Astrocyte of the cerebellum (primary cell): ENCODE measurements around the gene ITGAD.

Experiments
- DNase-seq: peaks from one replicate; pipeline ENCODE4 v3.0.0-alpha.2; 2011; ENCODE audit warnings: low read depth
- H3K4me3 ChIP-seq: 2 replicates; pipeline ENCODE4 v1.5.1; 2011; ENCODE audit warnings: mild to moderate bottlenecking, low read depth, low read length, moderate library complexity
- CTCF ChIP-seq: IDR thresholded peaks from 2 replicates; pipeline ENCODE4 v1.5.1; 2012; ENCODE audit warnings: low read length, low read depth, moderate library complexity, mild to moderate bottlenecking; ENCODE audit errors: missing control alignments
- in situ Hi-C: cut with HindIII; loops from 2 replicates; pipeline ENCODE4 v1.10.0; 2017; ENCODE audit warnings: low sequenced_read_pairs

The ITGAD gene

GRCh38 chr16:31410082-31410481, 16.9 kb downstream of the ITGAD start:
- in situ Hi-C loops, result no loop called here
- DNase-seq, result no peak
- no peak overlapping the region for H3K4me3 ChIP-seq
- TF ChIP-seq CTCF, result no peak

DNA sequence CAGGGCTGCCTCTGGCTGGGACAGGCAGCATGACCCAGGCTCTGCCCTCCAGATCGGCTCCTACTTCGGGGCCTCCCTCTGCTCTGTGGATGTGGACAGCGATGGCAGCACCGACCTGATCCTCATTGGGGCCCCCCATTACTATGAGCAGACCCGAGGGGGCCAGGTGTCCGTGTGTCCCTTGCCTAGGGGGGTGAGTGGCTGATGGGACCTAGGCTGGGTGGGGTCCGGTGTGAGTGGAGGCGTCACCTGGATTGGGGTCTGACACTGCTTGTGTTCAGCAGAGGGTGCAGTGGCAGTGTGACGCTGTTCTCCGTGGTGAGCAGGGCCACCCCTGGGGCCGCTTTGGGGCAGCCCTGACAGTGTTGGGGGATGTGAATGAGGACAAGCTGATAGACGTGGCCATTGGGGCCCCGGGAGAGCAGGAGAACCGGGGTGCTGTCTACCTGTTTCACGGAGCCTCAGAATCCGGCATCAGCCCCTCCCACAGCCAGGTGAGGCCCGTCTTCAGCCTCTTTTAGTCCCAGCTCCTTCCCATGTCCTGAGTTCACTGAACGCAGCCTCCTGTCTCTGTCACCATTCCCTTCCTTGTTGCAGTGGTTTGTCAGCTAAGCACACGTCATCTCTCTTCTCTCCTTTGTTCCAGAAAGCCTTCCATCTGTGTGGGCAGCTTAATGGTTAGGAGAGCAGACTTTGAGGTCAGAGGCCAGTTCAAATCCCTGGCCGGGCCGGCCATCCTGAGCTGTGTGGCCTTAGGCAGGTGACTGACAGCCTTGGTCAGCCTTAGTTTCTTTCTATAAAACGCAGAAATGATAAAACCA, 18.1 kb downstream of the ITGAD start:
- H3K4me3 ChIP-seq, result no peak overlapping the region
- DNase-seq, result no peak
- in situ Hi-C loops, result no loop called here
- no peak for TF ChIP-seq CTCF

- H3K4me3 ChIP-seq, result no peak overlapping the region
- DNase-seq, result no peak
- TF ChIP-seq CTCF, result no peak
- in situ Hi-C loops, result no loop called here
Measured at GRCh38 chr16:31412750-31413149, 19.6 kb downstream of the ITGAD start.

DNA sequence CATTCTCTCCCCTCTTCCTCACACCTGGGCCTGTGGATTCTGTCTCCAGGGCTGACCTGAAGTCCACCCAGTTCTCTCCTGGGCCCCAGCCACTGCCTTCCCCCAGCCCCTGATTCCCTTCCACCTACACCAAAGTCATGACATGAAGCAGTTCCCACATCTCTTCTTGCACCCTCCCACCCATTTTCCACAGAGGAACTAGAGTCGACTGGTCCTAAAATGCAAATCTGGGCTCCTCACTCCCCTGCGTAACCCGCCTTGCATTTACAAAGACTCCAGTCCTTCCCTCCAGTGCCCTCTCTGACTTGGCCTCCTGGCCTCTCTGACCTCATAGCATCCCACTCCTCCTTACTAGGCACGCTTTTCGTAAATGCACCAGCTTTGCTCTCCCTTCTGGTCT, 20.2 kb downstream of the ITGAD start:
- in situ Hi-C loops, result no loop called here
- TF ChIP-seq CTCF, result no peak
- DNase-seq, result no peak
- H3K4me3 ChIP-seq, result no peak overlapping the region

GRCh38 chr16:31413943-31414342, 20.8 kb downstream of the ITGAD start:
- DNase-seq, result no peak
- no peak overlapping the region for H3K4me3 ChIP-seq
- in situ Hi-C loops, result no loop called here
- no peak for TF ChIP-seq CTCF

DNA sequence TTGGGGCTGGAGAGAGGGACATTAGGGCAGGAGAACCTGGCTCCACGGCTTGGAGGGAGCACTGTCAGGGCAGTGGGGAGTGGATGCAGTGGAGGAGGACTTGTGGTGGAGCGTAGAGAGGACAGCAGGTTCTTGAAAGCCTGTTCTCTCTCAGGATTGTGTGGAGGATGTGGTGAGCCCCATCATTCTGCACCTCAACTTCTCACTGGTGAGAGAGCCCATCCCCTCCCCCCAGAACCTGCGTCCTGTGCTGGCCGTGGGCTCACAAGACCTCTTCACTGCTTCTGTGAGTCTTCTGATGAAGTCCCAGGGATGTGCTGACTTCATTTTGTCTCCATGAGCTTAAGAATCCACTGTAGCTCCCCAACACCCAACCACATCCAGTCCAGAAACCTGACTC, 21.6 kb downstream of the ITGAD start:
- no peak for TF ChIP-seq CTCF
- no peak overlapping the region for H3K4me3 ChIP-seq
- in situ Hi-C loops, result no loop called here
- DNase-seq, result no peak
